Activated naive CD4-positive, alpha-beta T cell treated with anti-CD3 and anti-CD28 coated beads, Interleukin-2, amount 50 U/mL, for 16 hours (primary cell): Measurements from ENCODE around the gene VTN.

Experiments
- DNase-seq: peaks from one replicate; pipeline ENCODE4 v3.0.0-alpha.2; 2020

The VTN gene

GRCh38 chr17:28394337-28395116, 24.4 kb upstream of the VTN start:
- DNase-seq, result no peak

GRCh38 chr17:28392491-28392890, 22.4 kb upstream of the VTN start:
- no peak for DNase-seq

- DNase-seq, result no peak
Measured at GRCh38 chr17:28391401-28391800, 21.3 kb upstream of the VTN start.

GRCh38 chr17:28390984-28391383, 20.9 kb upstream of the VTN start:
- DNase-seq, result no peak

GRCh38 chr17:28390563-28390962, 20.5 kb upstream of the VTN start:
- DNase-seq, result no peak

GRCh38 chr17:28390141-28390540, 20.0 kb upstream of the VTN start:
- DNase-seq, result no peak

GRCh38 chr17:28388106-28388505, 18.0 kb upstream of the VTN start:
- no peak for DNase-seq

- no peak for DNase-seq
Measured at GRCh38 chr17:28386391-28386790, 16.3 kb upstream of the VTN start.

GRCh38 chr17:28385406-28385805, 15.3 kb upstream of the VTN start:
- no peak for DNase-seq

GRCh38 chr17:28385037-28385400, 14.9 kb upstream of the VTN start:
- no peak for DNase-seq

GRCh38 chr17:28384281-28385036, 14.4 kb upstream of the VTN start:
- peak; percentile 67 for DNase-seq

- peak; percentile 29 for DNase-seq
Measured at GRCh38 chr17:28381141-28381825, 11.2 kb upstream of the VTN start.

- DNase-seq, result no peak
Measured at GRCh38 chr17:28379814-28380801, 10.0 kb upstream of the VTN start.

- DNase-seq, result no peak
Measured at GRCh38 chr17:28372945-28373274, 2.8 kb upstream of the VTN start.

- peak; percentile 43 for DNase-seq
Measured at GRCh38 chr17:28372203-28372944, 2.3 kb upstream of the VTN start.

- DNase-seq, result peak; percentile 86
Measured at GRCh38 chr17:28371245-28372202, 1.4 kb upstream of the VTN start, which contains the start of gene SARM1. SARM1 (plus strand) TSS chr17:28371694; CDS start chr17:28372033, 339 bp downstream.

GRCh38 chr17:28370744-28371103, 617 bp upstream of the VTN start:
- DNase-seq, result no peak

GRCh38 chr17:28369684-28370034, 448 bp downstream of the VTN start:
- no peak for DNase-seq

- no peak for DNase-seq
Measured at GRCh38 chr17:28368915-28369683, 1.0 kb downstream of the VTN start.

GRCh38 chr17:28368306-28368831, 1.7 kb downstream of the VTN start:
- DNase-seq, result no peak
